ENCODE data around the gene ATXN7. TPM values are rescaled to one million over a fixed set of nuclear protein-coding genes. Genes with fewer than 3 reads are reported as not detected.

The ATXN7 gene
- total and polyA plus RNA-seq, 2 of the 13 experiments (the other 11 are each of a cell fraction or from before 2014, with no cell fraction given), result 13.8 to 20.0 TPM

- ATAC-seq, result no peak
- DNase-seq (ENCODE audit: low spot score), result no peak
- Histone ChIP-seq H3K27me3 (ENCODE audit: control insufficient read depth in 1 of 2, insufficient read depth in 2 of 2, low read length in 2 of 2) (no peaks in the 10 kb centered on the region), H3K9me3 (ENCODE audit: low read length) (no peaks in the 10 kb centered on the region), H2AFZ (ENCODE audit: low read length) (no peak overlapping the region), H3K79me2 (ENCODE audit: insufficient read depth, low read length) (peaks cover 6% of the 10 kb centered on the region), H3K4me3 (replicated peaks in 1 of 3; ENCODE audit: insufficient read depth in 1 of 3, low read depth in 2 of 3, low read length in 3 of 3) (no peak overlapping the region), H3K9ac (ENCODE audit: insufficient read depth, low read depth, low read length) (no peak overlapping the region), H3K4me1 (ENCODE audit: insufficient read depth, low read length) (peaks cover 7% of the 10 kb centered on the region; the same call in 1 of the 2 replicates), H3K27ac (ENCODE audit: extremely low read length, insufficient read depth, low read length) (no peak overlapping the region), H3K4me2 (ENCODE audit: low read depth, low read length) (no peak overlapping the region), H4K20me1 (ENCODE audit: insufficient read depth, low read length) (no peaks in the 10 kb centered on the region), H3K36me3 (replicated peaks in 1 of 2; ENCODE audit: control insufficient read depth in 1 of 2, insufficient read depth in 2 of 2, low read length in 2 of 2) (peaks cover 3 to 17% of the 10 kb centered on the region in 2 experiments; a peak in 4 of 5 replicates)
- TF ChIP-seq THAP9 (CRISPR knock-in tag; IDR thresholded peaks at IDR 0.05; ENCODE audit: borderline replicate concordance), result no peak
- TF ChIP-seq ZNF75D (CRISPR knock-in tag; IDR thresholded peaks at IDR 0.05; ENCODE audit: borderline replicate concordance), result no peak
- no peak for TF ChIP-seq NRL (CRISPR knock-in tag; IDR thresholded peaks at IDR 0.05; ENCODE audit: borderline replicate concordance)
- 94% methylated on average over 3 of the region's 3 CpGs for WGBS (ENCODE audit: low lambda C conversion rate)
- intact Hi-C loops (cut with micrococcal nuclease; ENCODE audit: unreplicated experiment), result no loop called here
- ChIA-PET POLR2A (no interaction called here), CTCF (ENCODE audit: low intra/inter-chr PET ratio, low total read pairs) (no interaction called here)
- in situ Hi-C loops (cut with HindIII; ENCODE audit: extremely low pct_ligation_motif_present, low pct_unique_long_range_greater_than_20kb), result no loop called here
- no peak for FAIRE-seq
- no TSS peak for BruUV-seq (replicated peaks)
These were observed 95.5 kb downstream of the ATXN7 start for GRCh38 chr3:63959146-63959545.

- no peak overlapping the region for H3K4me2 ChIP-seq (ENCODE audit: low read depth, low read length)
- ChIA-PET POLR2A (no interaction called here), CTCF (ENCODE audit: low intra/inter-chr PET ratio, low total read pairs) (interaction anchor here (3.8 kb wide), 1 partner anchor 33 kb away, joined by 35 read pairs; no protein-coding TSS in a partner anchor)
- no peaks in the 10 kb centered on the region for H3K9me3 ChIP-seq (ENCODE audit: low read length)
- no peak for DNase-seq (ENCODE audit: low spot score)
- H2AFZ ChIP-seq (ENCODE audit: low read length), result no peak overlapping the region
- peaks cover 6% of the 10 kb centered on the region for H3K79me2 ChIP-seq (ENCODE audit: insufficient read depth, low read length)
- intact Hi-C loops (cut with micrococcal nuclease; ENCODE audit: unreplicated experiment), result loop anchor here (5.0 kb wide), 2 partner anchors 48 to 62 kb away; partner anchors contain the start of genes PSMD6 and SCAANT1
- no peak for TF ChIP-seq ZNF326 (CRISPR knock-in tag; IDR thresholded peaks at IDR 0.05; ENCODE audit: borderline replicate concordance)
- no peak for TF ChIP-seq TBL1XR1 (IDR thresholded peaks at IDR 0.05; ENCODE audit: borderline replicate concordance, low read length, partially characterized antibody)
- no peak for TF ChIP-seq GABPA (IDR thresholded peaks at IDR 0.05; ENCODE audit: low read depth, low read length)
- TF ChIP-seq GABPA (CRISPR knock-in tag; IDR thresholded peaks at IDR 0.05; ENCODE audit: low read depth), result no peak
- FAIRE-seq, result no peak
- H4K20me1 ChIP-seq (ENCODE audit: insufficient read depth, low read length), result no peaks in the 10 kb centered on the region
- 93% methylated on average over 6 of the region's 6 CpGs for WGBS (ENCODE audit: low lambda C conversion rate)
- peaks cover 7% of the 10 kb centered on the region; the same call in 1 of the 2 replicates for H3K4me1 ChIP-seq (ENCODE audit: insufficient read depth, low read length)
- ATAC-seq, result no peak
- peaks cover 2 to 12% of the 10 kb centered on the region in 2 experiments; a peak in 2 of 5 replicates for H3K36me3 ChIP-seq (replicated peaks in 1 of 2; ENCODE audit: control insufficient read depth in 1 of 2, insufficient read depth in 2 of 2, low read length in 2 of 2)
- no peak overlapping the region for H3K4me3 ChIP-seq (replicated peaks in 1 of 3; ENCODE audit: insufficient read depth in 1 of 3, low read depth in 2 of 3, low read length in 3 of 3)
- H3K9ac ChIP-seq (ENCODE audit: insufficient read depth, low read depth, low read length), result no peak overlapping the region
- BruUV-seq (replicated peaks), result no TSS peak
- H3K27me3 ChIP-seq (ENCODE audit: control insufficient read depth in 1 of 2, insufficient read depth in 2 of 2, low read length in 2 of 2), result no peaks in the 10 kb centered on the region
- in situ Hi-C loops (cut with HindIII; ENCODE audit: extremely low pct_ligation_motif_present, low pct_unique_long_range_greater_than_20kb), result loop anchor here (5.0 kb wide), 1 partner anchor 37 kb away; no protein-coding TSS in a partner anchor
- H3K27ac ChIP-seq (ENCODE audit: extremely low read length, insufficient read depth, low read length), result no peak overlapping the region
These were observed 96.5 kb downstream of the ATXN7 start for GRCh38 chr3:63960048-63960711.

Measured in HepG2 (cell line).